ENCODE results near the gene NDST4.

NDST4 gene

DNA sequence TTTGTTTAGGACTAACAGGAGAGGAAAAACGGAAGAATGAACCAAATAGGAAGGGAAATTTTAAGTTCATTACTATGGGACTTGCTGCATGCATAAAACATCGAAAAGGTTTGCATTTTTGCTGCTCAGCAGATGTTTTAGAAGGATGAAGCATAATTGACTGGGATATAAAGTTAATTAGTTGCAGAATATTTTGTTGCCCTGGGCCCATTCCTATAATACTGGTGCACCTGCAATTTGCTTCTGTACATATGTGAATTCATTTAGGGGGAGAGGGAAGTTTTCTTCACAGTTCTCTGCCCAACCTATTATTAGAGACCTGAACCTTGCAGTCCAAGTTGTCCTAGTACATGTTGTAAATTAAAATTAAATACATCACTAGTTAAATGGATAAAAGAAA is 282.8 kb downstream of the NDST4 start:
- Histone ChIP-seq H3K18ac (ENCODE audit: low read length) (no peak overlapping the region), H2BK15ac (replicated peaks; ENCODE audit: low read depth) (no peak overlapping the region), H4K5ac (ENCODE audit: low read length) (no peak overlapping the region), H3K79me2 (ENCODE audit: control insufficient read depth, insufficient read depth, low read length) (no peaks in the 10 kb centered on the region), H3K4me2 (ENCODE audit: low read length) (no peak overlapping the region), H3K9ac (ENCODE audit: low read length) (no peak overlapping the region), H3K27ac (ENCODE audit: low read depth, low read length) (no peak overlapping the region), H3K4me1 (ENCODE audit: control insufficient read depth, low read depth, low read length) (no peaks in the 10 kb centered on the region), H2AK5ac (ENCODE audit: low read length) (no peak overlapping the region), H3K4ac (ENCODE audit: low read depth, low read length) (no peak overlapping the region), H4K8ac (ENCODE audit: low read depth, low read length) (no peak overlapping the region), H3K56ac (ENCODE audit: low read length) (no peak overlapping the region), H3K4me3 (ENCODE audit: low read length) (no peak overlapping the region), H2BK120ac (ENCODE audit: low read depth, low read length) (no peak overlapping the region), H3K23ac (ENCODE audit: low read length) (no peak overlapping the region), H3K36me3 (ENCODE audit: control insufficient read depth, insufficient read depth, low read length) (no peaks in the 10 kb centered on the region), H3K27me3 (ENCODE audit: insufficient read depth, low read length, poor library complexity) (no peaks in the 10 kb centered on the region), H2BK5ac (ENCODE audit: low read length) (no peak overlapping the region), H3K79me1 (ENCODE audit: low read length) (no peaks in the 10 kb centered on the region)
- no CpG with 5 or more reads among the region's 2 CpGs for WGBS (ENCODE audit: extremely low coverage, insufficient coverage, low lambda C conversion rate)
- DNase-seq, result no peak

DNA sequence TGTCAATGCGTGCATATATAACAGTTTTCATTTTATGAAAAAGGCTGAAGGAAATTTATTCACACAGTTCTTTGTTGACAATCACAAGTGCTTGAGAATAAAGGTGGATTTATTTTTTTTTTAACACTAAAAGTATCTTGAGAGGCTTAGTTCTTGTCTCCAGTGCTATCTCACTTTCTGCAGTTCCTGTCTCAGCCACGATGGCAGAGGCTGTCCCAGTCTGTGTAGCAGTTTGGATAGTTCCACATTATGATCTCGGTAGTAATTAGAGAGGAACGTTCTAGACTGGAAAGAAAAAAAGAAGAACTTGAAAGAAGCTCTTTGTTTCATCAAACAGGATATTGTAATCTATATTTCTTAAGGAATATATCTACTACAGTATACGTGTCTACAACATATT is 285.8 kb downstream of the NDST4 start:
- no peak for DNase-seq
- Histone ChIP-seq H2BK5ac (ENCODE audit: low read length) (no peak overlapping the region), H2BK15ac (replicated peaks; ENCODE audit: low read depth) (no peak overlapping the region), H3K9ac (ENCODE audit: low read length) (no peak overlapping the region), H3K79me2 (ENCODE audit: control insufficient read depth, insufficient read depth, low read length) (no peaks in the 10 kb centered on the region), H3K4me1 (ENCODE audit: control insufficient read depth, low read depth, low read length) (no peaks in the 10 kb centered on the region), H3K4me2 (ENCODE audit: low read length) (no peak overlapping the region), H3K79me1 (ENCODE audit: low read length) (no peaks in the 10 kb centered on the region), H3K4me3 (ENCODE audit: low read length) (no peak overlapping the region), H2AK5ac (ENCODE audit: low read length) (no peak overlapping the region), H3K36me3 (ENCODE audit: control insufficient read depth, insufficient read depth, low read length) (no peaks in the 10 kb centered on the region), H3K4ac (ENCODE audit: low read depth, low read length) (no peak overlapping the region), H2BK120ac (ENCODE audit: low read depth, low read length) (no peak overlapping the region), H3K23ac (ENCODE audit: low read length) (no peak overlapping the region), H3K27ac (ENCODE audit: low read depth, low read length) (no peak overlapping the region), H4K5ac (ENCODE audit: low read length) (no peak overlapping the region), H4K8ac (ENCODE audit: low read depth, low read length) (no peak overlapping the region), H3K27me3 (ENCODE audit: insufficient read depth, low read length, poor library complexity) (no peaks in the 10 kb centered on the region), H3K56ac (ENCODE audit: low read length) (no peak overlapping the region), H3K18ac (ENCODE audit: low read length) (no peak overlapping the region)
- no CpG with 5 or more reads among the region's 5 CpGs for WGBS (ENCODE audit: extremely low coverage, insufficient coverage, low lambda C conversion rate)

DNA sequence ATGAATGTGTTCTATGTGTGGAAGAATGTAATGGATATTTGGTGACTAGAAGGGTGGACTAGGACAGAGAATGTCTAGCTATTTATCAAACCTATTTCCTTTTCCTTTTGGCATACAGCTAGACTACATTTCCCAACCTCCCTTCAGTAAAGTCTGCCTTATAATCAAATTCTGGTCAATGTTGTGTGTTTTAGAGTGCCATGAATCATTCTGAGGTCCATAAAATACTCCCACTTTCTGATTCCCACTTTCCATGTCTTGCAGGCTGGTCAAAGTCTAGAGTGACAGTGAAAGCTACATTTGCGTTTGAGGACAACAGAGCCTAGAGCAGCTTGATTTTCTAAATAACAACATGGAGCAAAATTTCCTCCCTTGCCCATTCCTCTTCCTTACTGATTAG is 297.7 kb downstream of the NDST4 start:
- no peaks in the 10 kb centered on the region for H3K79me1 ChIP-seq (ENCODE audit: low read length)
- no peak overlapping the region for H2BK120ac ChIP-seq (ENCODE audit: low read depth, low read length)
- no peak overlapping the region for H3K4me3 ChIP-seq (ENCODE audit: low read length)
- H3K4me1 ChIP-seq (ENCODE audit: control insufficient read depth, low read depth, low read length), result no peaks in the 10 kb centered on the region
- no peak overlapping the region for H3K18ac ChIP-seq (ENCODE audit: low read length)
- no peak overlapping the region for H4K5ac ChIP-seq (ENCODE audit: low read length)
- H2BK15ac ChIP-seq (replicated peaks; ENCODE audit: low read depth), result no peak overlapping the region
- no peak overlapping the region for H3K56ac ChIP-seq (ENCODE audit: low read length)
- H4K8ac ChIP-seq (ENCODE audit: low read depth, low read length), result no peak overlapping the region
- WGBS (ENCODE audit: extremely low coverage, insufficient coverage, low lambda C conversion rate), result no CpG with 5 or more reads among the region's 1 CpG
- H3K36me3 ChIP-seq (ENCODE audit: control insufficient read depth, insufficient read depth, low read length), result no peaks in the 10 kb centered on the region
- H3K27ac ChIP-seq (ENCODE audit: low read depth, low read length), result no peak overlapping the region
- H3K27me3 ChIP-seq (ENCODE audit: insufficient read depth, low read length, poor library complexity), result no peaks in the 10 kb centered on the region
- no peak overlapping the region for H2BK5ac ChIP-seq (ENCODE audit: low read length)
- H3K23ac ChIP-seq (ENCODE audit: low read length), result no peak overlapping the region
- no peak overlapping the region for H2AK5ac ChIP-seq (ENCODE audit: low read length)
- no peak overlapping the region for H3K9ac ChIP-seq (ENCODE audit: low read length)
- DNase-seq, result no peak
- no peak overlapping the region for H3K4ac ChIP-seq (ENCODE audit: low read depth, low read length)
- H3K79me2 ChIP-seq (ENCODE audit: control insufficient read depth, insufficient read depth, low read length), result no peaks in the 10 kb centered on the region
- no peak overlapping the region for H3K4me2 ChIP-seq (ENCODE audit: low read length)

DNA sequence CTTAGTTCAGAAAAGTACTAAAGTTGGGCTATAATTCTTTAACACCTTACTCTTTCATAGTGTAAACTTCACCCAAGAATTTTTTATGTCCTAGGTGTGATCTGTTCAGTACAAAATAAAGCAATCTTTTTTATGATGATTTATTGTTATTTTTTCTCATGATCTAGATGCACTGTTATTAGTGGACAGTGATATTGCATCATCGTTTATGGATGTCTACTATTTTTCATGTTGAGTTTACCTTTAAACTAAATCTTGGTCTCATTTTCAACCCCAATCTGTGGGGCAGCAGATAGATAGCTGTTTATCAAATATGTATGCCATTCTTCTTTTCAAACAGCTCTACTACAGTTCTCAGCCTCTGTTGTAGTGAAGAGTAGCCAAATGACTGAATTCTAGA is 299.5 kb downstream of the NDST4 start:
- no peak for DNase-seq
- H2BK5ac ChIP-seq (ENCODE audit: low read length), result no peak overlapping the region
- no peak overlapping the region for H3K4me2 ChIP-seq (ENCODE audit: low read length)
- H4K5ac ChIP-seq (ENCODE audit: low read length), result no peak overlapping the region
- H3K4me1 ChIP-seq (ENCODE audit: control insufficient read depth, low read depth, low read length), result no peaks in the 10 kb centered on the region
- no peaks in the 10 kb centered on the region for H3K36me3 ChIP-seq (ENCODE audit: control insufficient read depth, insufficient read depth, low read length)
- no CpG with 5 or more reads among the region's 1 CpG for WGBS (ENCODE audit: extremely low coverage, insufficient coverage, low lambda C conversion rate)
- H3K79me1 ChIP-seq (ENCODE audit: low read length), result no peaks in the 10 kb centered on the region
- H3K56ac ChIP-seq (ENCODE audit: low read length), result no peak overlapping the region
- H4K8ac ChIP-seq (ENCODE audit: low read depth, low read length), result no peak overlapping the region
- no peak overlapping the region for H3K27ac ChIP-seq (ENCODE audit: low read depth, low read length)
- H3K27me3 ChIP-seq (ENCODE audit: insufficient read depth, low read length, poor library complexity), result no peaks in the 10 kb centered on the region
- H3K18ac ChIP-seq (ENCODE audit: low read length), result no peak overlapping the region
- no peak overlapping the region for H3K23ac ChIP-seq (ENCODE audit: low read length)
- no peak overlapping the region for H3K9ac ChIP-seq (ENCODE audit: low read length)
- H2BK15ac ChIP-seq (replicated peaks; ENCODE audit: low read depth), result no peak overlapping the region
- H3K79me2 ChIP-seq (ENCODE audit: control insufficient read depth, insufficient read depth, low read length), result no peaks in the 10 kb centered on the region
- H3K4ac ChIP-seq (ENCODE audit: low read depth, low read length), result no peak overlapping the region
- no peak overlapping the region for H3K4me3 ChIP-seq (ENCODE audit: low read length)
- H2AK5ac ChIP-seq (ENCODE audit: low read length), result no peak overlapping the region
- H2BK120ac ChIP-seq (ENCODE audit: low read depth, low read length), result no peak overlapping the region

DNA sequence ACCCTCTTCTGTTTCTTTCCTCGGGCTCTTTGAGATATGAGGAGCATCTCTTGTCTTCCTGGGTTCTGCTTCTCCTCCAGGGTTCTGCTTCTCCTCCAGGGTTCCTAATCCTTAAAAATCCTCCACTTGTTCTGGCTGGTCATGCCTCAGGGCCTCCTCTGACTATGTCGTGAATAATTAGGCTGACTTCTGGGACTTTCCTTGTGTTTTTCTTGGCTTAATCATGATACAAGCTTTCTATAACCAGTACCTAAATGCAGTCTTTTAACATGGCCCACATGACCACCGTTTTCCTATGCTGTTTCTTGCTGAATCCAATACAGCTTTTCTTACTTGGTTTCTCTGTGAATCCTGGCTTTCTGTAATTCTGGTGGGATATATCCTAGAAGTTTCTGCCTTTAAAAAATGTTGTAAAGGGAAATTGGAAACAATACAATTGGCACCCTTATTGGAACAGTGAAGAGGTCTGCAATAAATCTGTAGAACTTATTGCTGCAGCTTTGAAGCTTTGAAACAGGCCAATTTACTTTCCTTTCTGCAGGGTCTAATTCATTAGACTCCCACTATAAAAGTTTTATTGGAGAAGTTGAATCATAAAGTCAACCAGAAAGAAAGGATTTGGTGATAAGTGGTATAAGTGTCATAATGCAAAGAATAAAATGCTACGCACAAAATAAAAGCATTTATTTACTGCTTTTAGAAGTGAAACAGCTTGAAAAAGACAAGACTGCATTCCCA is 301.7 kb downstream of the NDST4 start:
- DNase-seq, result peak; percentile 3
- no peaks in the 10 kb centered on the region for H3K79me1 ChIP-seq (ENCODE audit: low read length)
- no peaks in the 10 kb centered on the region for H3K27me3 ChIP-seq (ENCODE audit: insufficient read depth, low read length, poor library complexity)
- no peak overlapping the region for H3K4me3 ChIP-seq (ENCODE audit: low read length)
- H4K5ac ChIP-seq (ENCODE audit: low read length), result no peak overlapping the region
- H4K8ac ChIP-seq (ENCODE audit: low read depth, low read length), result no peak overlapping the region
- H3K18ac ChIP-seq (ENCODE audit: low read length), result no peak overlapping the region
- no CpG with 5 or more reads among the region's 4 CpGs for WGBS (ENCODE audit: extremely low coverage, insufficient coverage, low lambda C conversion rate)
- no peaks in the 10 kb centered on the region for H3K79me2 ChIP-seq (ENCODE audit: control insufficient read depth, insufficient read depth, low read length)
- no peak overlapping the region for H3K4me2 ChIP-seq (ENCODE audit: low read length)
- H3K9ac ChIP-seq (ENCODE audit: low read length), result no peak overlapping the region
- H3K23ac ChIP-seq (ENCODE audit: low read length), result no peak overlapping the region
- H3K4me1 ChIP-seq (ENCODE audit: control insufficient read depth, low read depth, low read length), result no peaks in the 10 kb centered on the region
- no peaks in the 10 kb centered on the region for H3K36me3 ChIP-seq (ENCODE audit: control insufficient read depth, insufficient read depth, low read length)
- H2AK5ac ChIP-seq (ENCODE audit: low read length), result no peak overlapping the region
- no peak overlapping the region for H2BK5ac ChIP-seq (ENCODE audit: low read length)
- H3K27ac ChIP-seq (ENCODE audit: low read depth, low read length), result no peak overlapping the region
- H2BK120ac ChIP-seq (ENCODE audit: low read depth, low read length), result no peak overlapping the region
- no peak overlapping the region for H2BK15ac ChIP-seq (replicated peaks; ENCODE audit: low read depth)
- H3K56ac ChIP-seq (ENCODE audit: low read length), result no peak overlapping the region
- H3K4ac ChIP-seq (ENCODE audit: low read depth, low read length), result no peak overlapping the region

Data from mesendoderm (in vitro differentiated cells).